Astrocyte of the cerebellum (primary cell): ENCODE results near the gene NWD2.

Experiments
- DNase-seq: peaks from one replicate; pipeline ENCODE4 v3.0.0-alpha.2; 2011; ENCODE audit warnings: low read depth
- H3K4me3 ChIP-seq: 2 replicates; pipeline ENCODE4 v1.5.1; 2011; ENCODE audit warnings: mild to moderate bottlenecking, low read depth, low read length, moderate library complexity
- in situ Hi-C: cut with HindIII; loops from 2 replicates; pipeline ENCODE4 v1.10.0; 2017; ENCODE audit warnings: low sequenced_read_pairs
- TF ChIP-seq, protein P1 (sequence below): IDR thresholded peaks from 2 replicates; pipeline ENCODE4 v1.5.1; 2012; ENCODE audit warnings: low read length, low read depth, moderate library complexity, mild to moderate bottlenecking; ENCODE audit errors: missing control alignments

Gene NWD2

DNA sequence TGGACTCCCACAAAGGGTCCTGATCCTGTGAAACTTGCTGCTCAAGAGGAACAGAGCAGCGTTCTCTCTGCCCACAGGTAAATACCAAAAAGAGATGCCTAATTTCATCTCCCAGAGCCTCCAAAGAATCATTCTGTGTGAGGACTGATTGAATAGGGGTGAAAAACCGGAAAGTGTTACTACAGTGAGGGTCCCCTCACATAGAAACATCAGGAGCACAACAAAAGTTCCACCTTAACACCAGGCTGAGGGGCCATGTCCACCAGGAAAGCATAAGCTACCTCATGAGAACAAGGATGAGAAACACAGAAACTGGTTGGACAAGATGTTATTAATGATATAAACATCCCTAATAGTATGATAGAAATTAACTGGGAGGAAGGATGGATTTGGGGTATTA is 140.9 kb downstream of the NWD2 start:
- no peak overlapping the region for H3K4me3 ChIP-seq
- in situ Hi-C loops: no loop called here
- no peak for DNase-seq
- TF ChIP-seq, protein P1, sequence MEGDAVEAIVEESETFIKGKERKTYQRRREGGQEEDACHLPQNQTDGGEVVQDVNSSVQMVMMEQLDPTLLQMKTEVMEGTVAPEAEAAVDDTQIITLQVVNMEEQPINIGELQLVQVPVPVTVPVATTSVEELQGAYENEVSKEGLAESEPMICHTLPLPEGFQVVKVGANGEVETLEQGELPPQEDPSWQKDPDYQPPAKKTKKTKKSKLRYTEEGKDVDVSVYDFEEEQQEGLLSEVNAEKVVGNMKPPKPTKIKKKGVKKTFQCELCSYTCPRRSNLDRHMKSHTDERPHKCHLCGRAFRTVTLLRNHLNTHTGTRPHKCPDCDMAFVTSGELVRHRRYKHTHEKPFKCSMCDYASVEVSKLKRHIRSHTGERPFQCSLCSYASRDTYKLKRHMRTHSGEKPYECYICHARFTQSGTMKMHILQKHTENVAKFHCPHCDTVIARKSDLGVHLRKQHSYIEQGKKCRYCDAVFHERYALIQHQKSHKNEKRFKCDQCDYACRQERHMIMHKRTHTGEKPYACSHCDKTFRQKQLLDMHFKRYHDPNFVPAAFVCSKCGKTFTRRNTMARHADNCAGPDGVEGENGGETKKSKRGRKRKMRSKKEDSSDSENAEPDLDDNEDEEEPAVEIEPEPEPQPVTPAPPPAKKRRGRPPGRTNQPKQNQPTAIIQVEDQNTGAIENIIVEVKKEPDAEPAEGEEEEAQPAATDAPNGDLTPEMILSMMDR: no peak

GRCh38 chr4:37388681-37389365 is 144.3 kb downstream of the NWD2 start:
- TF ChIP-seq, protein P1: no peak
- DNase-seq: no peak
- in situ Hi-C loops: no loop called here
- H3K4me3 ChIP-seq: no peak overlapping the region

- TF ChIP-seq, protein P1: no peak
- no peak for DNase-seq
- in situ Hi-C loops: no loop called here
- H3K4me3 ChIP-seq: no peak overlapping the region
Observed at GRCh38 chr4:37389366-37389765, 144.8 kb downstream of the NWD2 start.

DNA sequence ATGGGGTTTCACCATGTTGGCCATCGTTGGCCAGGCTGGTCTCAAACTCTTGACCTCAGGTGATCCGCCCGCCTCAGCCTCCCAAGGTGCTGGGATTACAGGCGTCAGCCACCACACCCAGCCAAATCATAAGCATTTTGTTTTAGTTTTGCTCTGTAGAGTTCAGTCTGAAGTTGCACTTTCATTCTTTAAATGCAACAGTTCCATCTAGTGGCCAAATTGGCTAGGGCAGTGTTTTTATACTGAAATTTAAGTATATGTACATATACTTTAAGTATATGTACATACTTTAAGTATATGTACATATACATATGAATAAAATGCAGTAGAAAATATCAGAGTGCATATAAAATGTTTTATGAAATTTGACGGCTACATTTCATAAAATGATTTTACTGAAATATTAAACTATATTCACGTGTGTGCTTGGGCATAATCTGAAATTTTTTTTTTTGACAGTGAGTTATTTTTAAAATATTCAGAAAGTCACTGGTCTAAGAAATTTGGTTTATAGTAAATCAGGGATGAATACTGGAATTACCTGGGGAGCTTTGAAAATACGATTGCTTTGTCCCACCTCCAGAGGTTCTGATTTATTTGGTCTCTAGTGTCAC is 145.5 kb downstream of the NWD2 start:
- TF ChIP-seq, protein P1: peak; percentile 63
- no peak overlapping the region for H3K4me3 ChIP-seq
- in situ Hi-C loops: no loop called here
- DNase-seq: peak; percentile 39

DNA sequence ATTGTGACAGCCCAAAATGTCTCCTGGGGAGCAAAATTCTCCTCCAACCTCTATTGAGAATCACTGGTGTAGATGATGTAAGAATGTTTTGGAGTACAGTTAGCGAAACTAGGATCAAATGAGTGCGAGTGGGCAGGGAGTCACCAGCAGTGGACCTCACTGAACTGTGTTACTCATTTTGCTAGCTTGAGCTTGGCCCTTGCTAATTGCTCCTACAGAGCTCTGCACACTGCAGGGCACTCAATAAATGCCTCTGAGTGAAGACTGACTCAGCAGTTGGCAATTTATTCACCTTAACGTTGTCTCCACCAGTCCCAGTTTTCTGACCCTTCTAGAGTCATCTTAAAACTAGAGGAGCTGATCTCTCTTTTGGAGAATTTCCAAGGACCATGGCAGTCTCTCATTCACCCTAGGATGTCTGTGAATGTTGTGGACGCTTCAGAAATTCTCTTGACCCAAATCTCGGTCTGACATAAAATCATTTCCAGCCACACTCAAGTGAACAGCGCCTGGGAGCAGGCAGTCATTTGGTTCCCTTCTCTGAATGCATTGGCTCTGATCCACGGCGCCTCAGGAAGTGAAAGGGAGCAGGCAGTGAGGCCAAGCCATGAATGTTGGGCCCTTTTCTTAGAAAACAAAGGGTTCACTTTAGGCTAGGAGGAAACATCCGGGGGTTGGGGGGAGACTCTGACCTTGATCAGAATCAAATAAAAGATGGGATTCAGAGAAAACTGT is 148.1 kb downstream of the NWD2 start:
- no peak for DNase-seq
- no peak overlapping the region for H3K4me3 ChIP-seq
- TF ChIP-seq, protein P1: no peak
- in situ Hi-C loops: no loop called here

GRCh38 chr4:37393321-37393720 is 148.8 kb downstream of the NWD2 start:
- H3K4me3 ChIP-seq: no peak overlapping the region
- no peak for DNase-seq
- in situ Hi-C loops: no loop called here
- TF ChIP-seq, protein P1: no peak
